ENCODE measurements around the gene CRB1. TPM values are rescaled to one million over a fixed set of nuclear protein-coding genes. Genes with fewer than 3 reads are reported as not detected.

CRB1 gene
- total and polyA plus RNA-seq, 9 of the 15 experiments (the other 6 are each of a cell fraction or from before 2014, with no cell fraction given) = 0.04 to 0.10 TPM; not detected in 7

GRCh38 chr1:197399755-197400521 lies 131.9 kb downstream of the CRB1 start (continued):
- TF ChIP-seq ARID3A (IDR thresholded peaks at IDR 0.05; ENCODE audit: borderline replicate concordance, low read depth, low read length) (peak; percentile 79; the same call in 1 of the 2 replicates), MAFG (tag; conservative IDR thresholded peaks at IDR 0.05) (peak; percentile 78), MEIS2 (IDR thresholded peaks at IDR 0.05; ENCODE audit: partially characterized antibody) (peak; percentile 43), WHSC1 (IDR thresholded peaks at IDR 0.05; ENCODE audit: low read length) (no peak), CTCF (IDR thresholded peaks at IDR 0.05 in 2 of 3, conservative IDR thresholded peaks at IDR 0.05 in 1 of 3; ENCODE audit: insufficient read depth in 2 of 3, low read depth in 1 of 3, low read length in 3 of 3) (peak; percentile 60 to 76 (median 68)), RBM25 (IDR thresholded peaks at IDR 0.05; ENCODE audit: low read depth, low read length, severe bottlenecking) (peak; percentile 68), ZNF449 (CRISPR knock-in tag; IDR thresholded peaks at IDR 0.05) (peak; percentile 12; the same call in 1 of the 2 replicates), SMC3 (conservative IDR thresholded peaks at IDR 0.05; ENCODE audit: insufficient read depth, low read depth, low read length) (peak; percentile 36; the same call in 1 of the 2 replicates), DEAF1 (CRISPR knock-in tag; IDR thresholded peaks at IDR 0.05) (0 out of 2 replicates have a peak, but pooled peaks have one; percentile 29), E2F5 (CRISPR knock-in tag; IDR thresholded peaks at IDR 0.05) (no peak), RAD21 (CRISPR knock-in tag; conservative IDR thresholded peaks at IDR 0.05 in 1 of 2, IDR thresholded peaks at IDR 0.05 in 1 of 2) (peak; percentile 74 to 81), RCOR1 (IDR thresholded peaks at IDR 0.05; ENCODE audit: borderline replicate concordance in 1 of 2, low read depth in 2 of 2, low read length in 2 of 2) (peak in 1 of 2 experiments; percentile 69; a peak in 2 of 4 replicates), SMARCE1 (IDR thresholded peaks at IDR 0.05) (peak; percentile 19; the same call in 1 of the 2 replicates)
